Myocyte (in vitro differentiated cells): ENCODE data around the gene COL15A1. TPM values are rescaled to one million over a fixed set of nuclear protein-coding genes. Genes with fewer than 3 reads are reported as not detected.
"Not testable (repeated sequence)": the region's sequence is repeated elsewhere in the genome, so short reads cannot be mapped to it uniquely, and the experiment has no call there.

Experiments
- DNase-seq: peaks from one replicate; pipeline ENCODE4 v3.0.0-alpha.2; 2012; ENCODE audit warnings: low read depth
- total RNA-seq: library from RNA; depleted of rRNA; stranded (reverse); fragments of >200 nt; gene quantifications from 2 replicates; pipeline ENCODE4 v1.2.3, GENCODE V29; 2014

The COL15A1 gene
- total RNA-seq, 1 donor from 2014 or later, result 7.0 TPM

- DNase-seq, result not testable (repeated sequence)
Measured at GRCh38 chr9:99010393-99010792, 66.7 kb downstream of the COL15A1 start.

GRCh38 chr9:99011161-99011709 lies 67.5 kb downstream of the COL15A1 start:
- DNase-seq, result no peak

- DNase-seq, result no peak
Measured at GRCh38 chr9:99012957-99013512, 69.3 kb downstream of the COL15A1 start.

- DNase-seq, result no peak
Measured at GRCh38 chr9:99013550-99013949, 69.8 kb downstream of the COL15A1 start.

GRCh38 chr9:99015448-99015847 lies 71.7 kb downstream of the COL15A1 start:
- no peak for DNase-seq

- DNase-seq, result no peak
Measured at GRCh38 chr9:99015890-99016289, 72.2 kb downstream of the COL15A1 start.

- DNase-seq, result no peak
Measured at GRCh38 chr9:99016681-99017387, 73.1 kb downstream of the COL15A1 start.

- DNase-seq, result no peak
Measured at GRCh38 chr9:99018653-99019052, 74.9 kb downstream of the COL15A1 start.

GRCh38 chr9:99019510-99020331 lies 76.0 kb downstream of the COL15A1 start:
- DNase-seq, result peak; percentile 61

GRCh38 chr9:99020786-99021436 lies 77.2 kb downstream of the COL15A1 start:
- DNase-seq, result no peak

- DNase-seq, result no peak
Measured at GRCh38 chr9:99021512-99021911, 77.8 kb downstream of the COL15A1 start.

- DNase-seq, result no peak
Measured at GRCh38 chr9:99023231-99023630, 79.5 kb downstream of the COL15A1 start.

GRCh38 chr9:99023831-99024230 lies 80.1 kb downstream of the COL15A1 start:
- peak; percentile 74 for DNase-seq

GRCh38 chr9:99024959-99025358 lies 81.3 kb downstream of the COL15A1 start:
- no peak for DNase-seq

GRCh38 chr9:99025616-99026270 lies 82.0 kb downstream of the COL15A1 start:
- no peak for DNase-seq

GRCh38 chr9:99026271-99026955 lies 82.7 kb downstream of the COL15A1 start:
- no peak for DNase-seq

GRCh38 chr9:99026956-99027298 lies 83.2 kb downstream of the COL15A1 start:
- DNase-seq, result no peak

GRCh38 chr9:99027443-99027842 lies 83.7 kb downstream of the COL15A1 start:
- no peak for DNase-seq

- no peak for DNase-seq
Measured at GRCh38 chr9:99029083-99029645, 85.5 kb downstream of the COL15A1 start.

- DNase-seq, result peak; percentile 59
Measured at GRCh38 chr9:99030092-99030511, 86.4 kb downstream of the COL15A1 start.
